ENCODE data around the gene ADAP1. TPM values are rescaled to one million over a fixed set of nuclear protein-coding genes. Genes with fewer than 3 reads are reported as not detected.

The ADAP1 gene
- total RNA-seq, 2 donors from 2014 or later, result 4.2 to 7.7 TPM

- H3K27me3 ChIP-seq, result no peaks in the 10 kb centered on the region
- TF ChIP-seq CTCF (IDR thresholded peaks at IDR 0.05), result peak in 1 of 2 donors; percentile 28
- H3K9me3 ChIP-seq, result no peaks in the 10 kb centered on the region
- no peak overlapping the region for H3K4me3 ChIP-seq
- no peak for DNase-seq (ENCODE audit: low spot score)
- H3K36me3 ChIP-seq, result peaks cover 21% of the 10 kb centered on the region
- H3K4me1 ChIP-seq, result peaks cover 0 to 86% of the 10 kb centered on the region in 2 donors
- peak overlapping the region; percentile 6 to 32 for H3K27ac ChIP-seq
Measured at GRCh38 chr7:883055-884021, 71.1 kb downstream of the ADAP1 start.

GRCh38 chr7:882336-883035, 72.0 kb downstream of the ADAP1 start:
- H3K9me3 ChIP-seq, result no peaks in the 10 kb centered on the region
- H3K36me3 ChIP-seq, result peaks cover 13% of the 10 kb centered on the region
- peaks cover 0 to 92% of the 10 kb centered on the region in 2 donors for H3K4me1 ChIP-seq
- DNase-seq (ENCODE audit: low spot score), result no peak
- TF ChIP-seq CTCF (IDR thresholded peaks at IDR 0.05), result no peak
- no peaks in the 10 kb centered on the region for H3K27me3 ChIP-seq
- peak overlapping the region in 1 of 2 donors; percentile 32 for H3K27ac ChIP-seq
- H3K4me3 ChIP-seq, result no peak overlapping the region

- Histone ChIP-seq H3K4me1 (peaks cover 0 to 87% of the 10 kb centered on the region in 2 donors), H3K27me3 (no peaks in the 10 kb centered on the region), H3K9me3 (no peaks in the 10 kb centered on the region), H3K4me3 (no peak overlapping the region), H3K36me3 (peaks cover 4% of the 10 kb centered on the region), H3K27ac (peak overlapping the region in 1 of 2 donors; percentile 88)
- TF ChIP-seq CTCF (IDR thresholded peaks at IDR 0.05), result no peak
- no peak for DNase-seq (ENCODE audit: low spot score)
Measured at GRCh38 chr7:881441-882234, 72.8 kb downstream of the ADAP1 start.

GRCh38 chr7:880450-880849, 74.0 kb downstream of the ADAP1 start:
- Histone ChIP-seq H3K4me1 (peaks cover 0 to 81% of the 10 kb centered on the region in 2 donors), H3K4me3 (no peak overlapping the region), H3K9me3 (no peaks in the 10 kb centered on the region), H3K36me3 (no peaks in the 10 kb centered on the region), H3K27me3 (no peaks in the 10 kb centered on the region), H3K27ac (peak overlapping the region; percentile 68 to 88)
- DNase-seq (ENCODE audit: low spot score), result no peak
- no peak for TF ChIP-seq CTCF (IDR thresholded peaks at IDR 0.05)

GRCh38 chr7:879706-880105, 74.8 kb downstream of the ADAP1 start:
- no peak for DNase-seq (ENCODE audit: low spot score)
- Histone ChIP-seq H3K27me3 (no peaks in the 10 kb centered on the region), H3K9me3 (no peaks in the 10 kb centered on the region), H3K4me3 (no peak overlapping the region), H3K4me1 (peaks cover 0 to 80% of the 10 kb centered on the region in 2 donors), H3K27ac (peak overlapping the region; percentile 68 to 88), H3K36me3 (no peaks in the 10 kb centered on the region)
- TF ChIP-seq CTCF (IDR thresholded peaks at IDR 0.05), result no peak

Measured in right atrium auricular region (tissue), 2 donors.